GM12878 (cell line): Measurements from ENCODE around the gene SLC25A29. TPM values are rescaled to one million over a fixed set of nuclear protein-coding genes. Genes with fewer than 3 reads are reported as not detected.

Source experiments
- ATAC-seq: fragments of 200-7000 bp; cut with Tn5 transposase; 3 replicates; pipeline ENCODE4 v1.9.1; 2020; ENCODE audit warnings: mild to moderate bottlenecking, moderate library complexity
- BruUV-seq: library from RNA; stranded (reverse); fragments of 400-500 nt; replicated peaks from 2 replicates; lab custom pipeline; 2021; lab: Mats Ljungman, UMichigan
- CTCF ChIA-PET: fragments of 300-600 bp; sonication (Branson Sonifier 250); formaldehyde crosslinking; extraction: SDS; loops from one replicate; lab custom pipeline; 2021; ENCODE audit warnings: inconsistent platforms; lab: Yijun Ruan, JAX
- POLR2A ChIA-PET: fragments of 350-600 bp; formaldehyde crosslinking; extraction: SDS; loops from one replicate; lab custom pipeline; 2021; ENCODE audit warnings: inconsistent platforms; lab: Charles Lee
- RAD21 ChIA-PET: fragments of 300-600 bp; sonication (Branson Sonifier 250); formaldehyde crosslinking; loops from one replicate; lab custom pipeline; 2023; ENCODE audit warnings: antibody characterized with exemption; ENCODE audit not compliant: unreplicated experiment; lab: Charles Lee
- SMC1A ChIA-PET: fragments of 300-600 bp; sonication (Branson Sonifier 250); formaldehyde crosslinking; loops from one replicate; lab custom pipeline; 2023; ENCODE audit not compliant: unreplicated experiment, uncharacterized antibody; lab: Charles Lee
- DNase-seq: peaks from one replicate; pipeline ENCODE4 v3.0.0-alpha.2; 2011; ENCODE audit warnings: low read depth, low spot score
- FAIRE-seq: peaks from 3 replicates; lab custom pipeline; 2011; peaks lifted over from hg19 to GRCh38; lab: Jason Lieb, UNC
- H2AFZ ChIP-seq: 2 replicates; pipeline ENCODE4 v1.6.0; 2011; ENCODE audit warnings: low read depth, low read length, control low read depth; ENCODE audit not compliant: control insufficient read depth
- H3K27ac ChIP-seq: 2 replicates; pipeline ENCODE4 v1.5.1; 2011; ENCODE audit warnings: control low read depth; ENCODE audit not compliant: control insufficient read depth, insufficient read depth
- H3K27me3 ChIP-seq, 2 experiments: replicated peaks in 1 of 2; 2 replicates each; pipeline versions ENCODE4 v1.6.0 to v1.6.1; 2011; ENCODE audit warnings: low read length in 1 of 2; ENCODE audit not compliant: control insufficient read depth in 2 of 2, insufficient read depth in 2 of 2
- H3K36me3 ChIP-seq, 2 experiments: 2 replicates each; pipeline ENCODE4 v1.5.1; 2011; ENCODE audit warnings: low read length in 1 of 2; ENCODE audit not compliant: control insufficient read depth in 2 of 2, insufficient read depth in 2 of 2
- H3K4me1 ChIP-seq: 2 replicates; pipeline ENCODE4 v1.6.1; 2011; ENCODE audit warnings: mild to moderate bottlenecking, low read length, moderate library complexity, mixed read lengths; ENCODE audit not compliant: control insufficient read depth, insufficient read depth
- H3K4me2 ChIP-seq: 2 replicates; pipeline ENCODE4 v1.6.0; 2011; ENCODE audit warnings: control low read depth; ENCODE audit not compliant: control insufficient read depth, insufficient read depth
- H3K4me3 ChIP-seq: fragments of 200-600 bp; sonication (generic); 2 replicates; pipeline ENCODE4 v1.5.1; 2016
- H3K79me2 ChIP-seq: 2 replicates; pipeline ENCODE4 v1.6.0; 2011; ENCODE audit warnings: low read length; ENCODE audit not compliant: control insufficient read depth, insufficient read depth
- H3K9ac ChIP-seq: 2 replicates; pipeline ENCODE4 v1.8.0; 2011; ENCODE audit warnings: low read length, control low read depth, mixed read lengths; ENCODE audit not compliant: control insufficient read depth, insufficient read depth
- H3K9me3 ChIP-seq: replicated peaks from 3 replicates; pipeline ENCODE4 v1.5.1; 2011; ENCODE audit warnings: mild to moderate bottlenecking, low read length; ENCODE audit not compliant: control insufficient read depth, insufficient read depth
- H4K20me1 ChIP-seq: 2 replicates; pipeline ENCODE4 v1.6.0; 2011; ENCODE audit not compliant: control insufficient read depth, insufficient read depth
- ASH2L ChIP-seq: fragments of 300-600, 200-600 bp; sonication (generic); IDR thresholded peaks from 2 replicates; pipeline ENCODE4 v1.6.1; 2017; ENCODE audit warnings: low read depth, mild to moderate bottlenecking, borderline replicate concordance
- ATF3 ChIP-seq: IDR thresholded peaks from 2 replicates; pipeline ENCODE4 v1.6.1; 2011; ENCODE audit warnings: low read depth, mild to moderate bottlenecking, low read length, moderate library complexity, borderline replicate concordance; ENCODE audit errors: extremely low read depth
- EGR1 ChIP-seq, 2 experiments: IDR thresholded peaks; 1 replicate in 1 of 2; 2 replicates in 1 of 2; pipeline ENCODE4 v1.6.1; 2011 to 2012; ENCODE audit warnings: low read depth in 2 of 2, low read length in 2 of 2, borderline replicate concordance in 1 of 2, mild to moderate bottlenecking in 1 of 2, moderate library complexity in 1 of 2
- IKZF1 ChIP-seq: fragments of 450-650 bp; conservative IDR thresholded peaks from 2 replicates; pipeline ENCODE4 v1.6.1; 2017; ENCODE audit warnings: antibody characterized with exemption, mild to moderate bottlenecking
- JUNB ChIP-seq: IDR thresholded peaks from 2 replicates; pipeline ENCODE4 v1.6.1; 2016; ENCODE audit warnings: antibody characterized with exemption, mild to moderate bottlenecking
- NFYB ChIP-seq: IDR thresholded peaks from 2 replicates; pipeline ENCODE4 v1.6.1; 2011; ENCODE audit warnings: low read depth, mild to moderate bottlenecking, low read length, improper control_type of control experiment, moderate library complexity; ENCODE audit not compliant: insufficient read depth
- PML ChIP-seq: IDR thresholded peaks from 2 replicates; pipeline ENCODE4 v1.6.1; 2012; ENCODE audit warnings: low read length, inconsistent platforms
- REST ChIP-seq: IDR thresholded peaks from 2 replicates; pipeline ENCODE4 v1.6.1; 2012; ENCODE audit warnings: mild to moderate bottlenecking, low read depth, low read length
- SKIL ChIP-seq: fragments of 450-650 bp; IDR thresholded peaks from 2 replicates; pipeline ENCODE4 v1.6.1; 2017; ENCODE audit warnings: mild to moderate bottlenecking, low read depth, inconsistent platforms; ENCODE audit not compliant: poor library complexity, severe bottlenecking
- SP1 ChIP-seq: IDR thresholded peaks from one replicate; pipeline ENCODE4 v1.6.1; 2011; ENCODE audit warnings: low read depth, low read length
- SPI1 ChIP-seq: IDR thresholded peaks from 2 replicates; pipeline ENCODE4 v1.6.1; 2011; ENCODE audit warnings: low read depth, mild to moderate bottlenecking, low read length, moderate library complexity, borderline replicate concordance; ENCODE audit not compliant: insufficient read depth
- WRNIP1 ChIP-seq: IDR thresholded peaks from 2 replicates; pipeline ENCODE4 v1.6.1; 2011; ENCODE audit warnings: low read depth, low read length, improper control_type of control experiment, borderline replicate concordance
- ZSCAN29 ChIP-seq: fragments of 450-650 bp; IDR thresholded peaks from 2 replicates; pipeline ENCODE4 v1.6.1; 2017; ENCODE audit warnings: mild to moderate bottlenecking, moderate library complexity
- WGBS: methylation state at CpG from one replicate; pipeline ENCODE4 v1.1.6; 2016; ENCODE audit warnings: low lambda C conversion rate; ENCODE audit not compliant: insufficient replicate concordance, insufficient coverage; ENCODE audit errors: missing lambda C conversion rate; 5-methylcytosine and 5-hydroxymethylcytosine counted together
- in situ Hi-C: fragments of 300-500 bp; cut with MboI; formaldehyde crosslinking; loops from 9 replicates; pipeline ENCODE4 v1.14.3; 2018; ENCODE audit warnings: mixed read lengths
- intact Hi-C: fragments of 100-400 bp; cut with micrococcal nuclease; formaldehyde crosslinking; loops from one replicate; pipeline ENCODE4 v1.14.2; 2022; ENCODE audit not compliant: unreplicated experiment
- polyA plus RNA-seq, 11 experiments: library from polyadenylated mRNA; depleted of rRNA in 4 of 11; unstranded in 6 of 11; stranded (reverse) in 5 of 11; fragments of >200 nt; fragmentation: Nextera tagmentation in 4 of 11; fragmentation: Illumina TruSeq in 1 of 11; extraction: Ambion mirVana in 4 of 11; extraction: Trizol in 1 of 11; gene quantifications; 1 replicate in 1 of 11; 2 replicates in 10 of 11; pipeline versions ENCODE4 v1.2.1 to v1.2.3, GENCODE V29; 2011 to 2016; ENCODE audit warnings: inconsistent platforms in 2 of 11, missing spikeins in 2 of 11, low read depth in 1 of 11
- total RNA-seq, 4 experiments: library from RNA; depleted of rRNA in 3 of 4; stranded (reverse); fragments of >200 nt in 3 of 4; fragmentation: Illumina TruSeq in 1 of 4; extraction: Trizol in 1 of 4; gene quantifications; 2 replicates each; pipeline versions ENCODE4 v1.2.1 to v1.2.3, GENCODE V29; 2013 to 2021
- TF ChIP-seq, protein P1 (sequence below): fragments of 450-650 bp; IDR thresholded peaks from 2 replicates; pipeline ENCODE4 v1.6.1; 2017; ENCODE audit warnings: antibody characterized with exemption, mild to moderate bottlenecking, moderate library complexity

Gene SLC25A29
- total and polyA plus RNA-seq, 10 of the 15 experiments (the other 5 are each of a cell fraction or from before 2014, with no cell fraction given) = 0.42 to 13.3 (median 4.0) TPM; not detected in 1

DNA sequence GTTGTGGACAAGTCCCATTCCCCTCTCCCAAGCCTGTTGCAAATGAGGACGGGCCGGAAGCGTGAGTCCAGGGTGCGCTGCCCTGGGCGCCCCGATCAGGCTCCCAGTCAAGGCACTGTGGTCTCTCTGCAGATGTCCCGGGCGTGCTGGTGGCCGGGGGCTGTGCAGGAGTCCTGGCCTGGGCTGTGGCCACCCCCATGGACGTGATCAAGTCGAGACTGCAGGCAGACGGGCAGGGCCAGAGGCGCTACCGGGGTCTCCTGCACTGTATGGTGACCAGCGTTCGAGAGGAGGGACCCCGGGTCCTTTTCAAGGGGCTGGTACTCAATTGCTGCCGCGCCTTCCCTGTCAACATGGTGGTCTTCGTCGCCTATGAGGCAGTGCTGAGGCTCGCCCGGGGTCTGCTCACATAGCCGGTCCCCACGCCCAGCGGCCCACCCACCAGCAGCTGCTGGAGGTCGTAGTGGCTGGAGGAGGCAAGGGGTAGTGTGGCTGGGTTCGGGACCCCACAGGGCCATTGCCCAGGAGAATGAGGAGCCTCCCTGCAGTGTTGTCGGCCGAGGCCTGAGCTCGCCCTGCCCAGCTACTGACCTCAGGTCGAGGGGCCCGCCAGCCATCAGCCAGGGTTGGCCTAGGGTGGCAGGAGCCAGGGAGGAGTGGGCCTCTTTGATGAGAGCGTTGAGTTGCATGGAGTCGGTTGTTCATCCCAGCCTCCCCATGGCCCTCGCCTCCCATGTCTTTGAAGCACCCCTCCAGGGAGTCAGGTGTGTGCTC is 23.2 kb upstream of the SLC25A29 start:
- CTCF ChIA-PET = no interaction called here
- in situ Hi-C loops = no loop called here
- TF ChIP-seq IKZF1 (no peak), WRNIP1 (no peak), JUNB (no peak), NFYB (no peak), SP1 (no peak), ZSCAN29 (no peak), ASH2L (no peak), ATF3 (no peak), PML (no peak), REST (no peak), SPI1 (no peak), EGR1 (IDR thresholded peaks at IDR 0.05; ENCODE audit: borderline replicate concordance in 1 of 2, low read depth in 2 of 2, low read length in 2 of 2) (no peak), SKIL (no peak)
- TF ChIP-seq, protein P1, sequence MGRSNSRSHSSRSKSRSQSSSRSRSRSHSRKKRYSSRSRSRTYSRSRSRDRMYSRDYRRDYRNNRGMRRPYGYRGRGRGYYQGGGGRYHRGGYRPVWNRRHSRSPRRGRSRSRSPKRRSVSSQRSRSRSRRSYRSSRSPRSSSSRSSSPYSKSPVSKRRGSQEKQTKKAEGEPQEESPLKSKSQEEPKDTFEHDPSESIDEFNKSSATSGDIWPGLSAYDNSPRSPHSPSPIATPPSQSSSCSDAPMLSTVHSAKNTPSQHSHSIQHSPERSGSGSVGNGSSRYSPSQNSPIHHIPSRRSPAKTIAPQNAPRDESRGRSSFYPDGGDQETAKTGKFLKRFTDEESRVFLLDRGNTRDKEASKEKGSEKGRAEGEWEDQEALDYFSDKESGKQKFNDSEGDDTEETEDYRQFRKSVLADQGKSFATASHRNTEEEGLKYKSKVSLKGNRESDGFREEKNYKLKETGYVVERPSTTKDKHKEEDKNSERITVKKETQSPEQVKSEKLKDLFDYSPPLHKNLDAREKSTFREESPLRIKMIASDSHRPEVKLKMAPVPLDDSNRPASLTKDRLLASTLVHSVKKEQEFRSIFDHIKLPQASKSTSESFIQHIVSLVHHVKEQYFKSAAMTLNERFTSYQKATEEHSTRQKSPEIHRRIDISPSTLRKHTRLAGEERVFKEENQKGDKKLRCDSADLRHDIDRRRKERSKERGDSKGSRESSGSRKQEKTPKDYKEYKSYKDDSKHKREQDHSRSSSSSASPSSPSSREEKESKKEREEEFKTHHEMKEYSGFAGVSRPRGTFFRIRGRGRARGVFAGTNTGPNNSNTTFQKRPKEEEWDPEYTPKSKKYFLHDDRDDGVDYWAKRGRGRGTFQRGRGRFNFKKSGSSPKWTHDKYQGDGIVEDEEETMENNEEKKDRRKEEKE = no peak

More for the DNA sequence above, 23.2 kb upstream of the SLC25A29 start:
- ChIA-PET SMC1A (no interaction called here), RAD21 (no interaction called here), POLR2A (no interaction called here)
- FAIRE-seq (no peak), ATAC-seq (no peak), DNase-seq (no peak)
- Histone ChIP-seq H3K9me3 (no peaks in the 10 kb centered on the region), H3K36me3 (peaks cover 0 to 8% of the 10 kb centered on the region in 2 experiments; a peak in 2 of 4 replicates), H3K27me3 (no peaks in the 10 kb centered on the region), H3K4me3 (no peak overlapping the region), H3K27ac (no peak overlapping the region), H4K20me1 (no peaks in the 10 kb centered on the region), H3K79me2 (no peaks in the 10 kb centered on the region), H2AFZ (no peak overlapping the region), H3K4me2 (no peak overlapping the region), H3K9ac (no peak overlapping the region), H3K4me1 (no peaks in the 10 kb centered on the region; the same call in 1 of the 2 replicates)
- 66% methylated on average over 34 of the region's 36 CpGs for WGBS
- intact Hi-C loops = no loop called here
- no TSS peak for BruUV-seq
